Measurements from ENCODE around the gene SELENON. TPM values are rescaled to one million over a fixed set of nuclear protein-coding genes. Genes with fewer than 3 reads are reported as not detected.

SELENON gene
- total and polyA plus RNA-seq, 2 experiments from 2014 or later, result 26.7 to 37.7 TPM

DNA sequence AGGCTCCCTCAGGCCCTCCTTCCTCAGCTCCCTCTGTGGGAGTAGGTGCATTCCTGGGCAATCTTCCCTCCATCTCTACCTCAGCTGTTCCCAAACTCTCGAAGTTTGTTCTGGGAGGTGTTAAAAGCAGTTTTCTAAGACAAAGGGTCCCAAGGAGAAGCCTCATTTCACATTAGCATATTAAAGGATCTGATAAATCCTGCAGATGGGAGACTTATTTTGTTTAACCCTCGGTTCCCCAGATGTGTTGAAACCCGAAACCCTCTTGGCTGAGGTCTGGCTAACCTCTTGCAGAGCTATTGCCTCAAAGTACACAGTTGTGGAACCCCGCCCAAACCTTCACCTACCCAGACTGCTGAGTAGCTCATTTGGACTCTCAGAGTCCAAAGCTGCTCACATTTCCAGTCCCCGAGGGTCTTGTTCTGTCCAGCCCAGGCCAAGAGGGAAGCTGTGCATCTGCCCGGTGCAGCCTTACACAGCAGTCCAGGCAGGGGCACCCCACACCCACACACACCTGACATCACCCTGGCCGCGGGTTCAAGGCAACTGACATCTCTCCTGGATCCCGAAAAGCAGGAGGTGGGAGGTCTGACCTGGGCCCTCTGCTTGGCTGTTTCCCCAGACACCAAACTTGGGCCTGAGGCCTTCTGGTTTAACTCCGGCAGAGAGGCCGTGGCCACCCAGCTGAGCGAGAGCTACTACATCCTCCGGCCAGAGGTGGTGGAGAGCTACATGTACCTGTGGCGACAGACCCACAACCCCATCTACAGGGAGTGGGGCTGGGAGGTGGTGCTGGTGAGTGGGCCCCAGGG, 19.5 kb upstream of the SELENON start:
- Histone ChIP-seq H3K4me3 (no peak overlapping the region), H3K4me2 (peak overlapping the region; percentile 18), H3K4me1 (ENCODE audit: insufficient read depth) (peaks cover 34% of the 10 kb centered on the region), H3K9me2 (replicated peaks; ENCODE audit: insufficient read depth) (no peaks in the 10 kb centered on the region), H3K27ac (peak overlapping the region; percentile 68), H4K20me1 (ENCODE audit: insufficient read depth, poor library complexity, severe bottlenecking) (no peaks in the 10 kb centered on the region), H3K36me3 (replicated peaks; ENCODE audit: insufficient read depth, low read depth) (no peaks in the 10 kb centered on the region), H3K9me3 (ENCODE audit: low read depth) (no peaks in the 10 kb centered on the region), H3K79me2 (no peaks in the 10 kb centered on the region), H2AFZ (no peak overlapping the region), H3K27me3 (no peaks in the 10 kb centered on the region)
- peak; percentile 60 for DNase-seq (ENCODE audit: low spot score)
- WGBS (ENCODE audit: low lambda C conversion rate, missing lambda C conversion rate), result 68% methylated on average over 14 of the region's 14 CpGs
- TF ChIP-seq, protein P1, sequence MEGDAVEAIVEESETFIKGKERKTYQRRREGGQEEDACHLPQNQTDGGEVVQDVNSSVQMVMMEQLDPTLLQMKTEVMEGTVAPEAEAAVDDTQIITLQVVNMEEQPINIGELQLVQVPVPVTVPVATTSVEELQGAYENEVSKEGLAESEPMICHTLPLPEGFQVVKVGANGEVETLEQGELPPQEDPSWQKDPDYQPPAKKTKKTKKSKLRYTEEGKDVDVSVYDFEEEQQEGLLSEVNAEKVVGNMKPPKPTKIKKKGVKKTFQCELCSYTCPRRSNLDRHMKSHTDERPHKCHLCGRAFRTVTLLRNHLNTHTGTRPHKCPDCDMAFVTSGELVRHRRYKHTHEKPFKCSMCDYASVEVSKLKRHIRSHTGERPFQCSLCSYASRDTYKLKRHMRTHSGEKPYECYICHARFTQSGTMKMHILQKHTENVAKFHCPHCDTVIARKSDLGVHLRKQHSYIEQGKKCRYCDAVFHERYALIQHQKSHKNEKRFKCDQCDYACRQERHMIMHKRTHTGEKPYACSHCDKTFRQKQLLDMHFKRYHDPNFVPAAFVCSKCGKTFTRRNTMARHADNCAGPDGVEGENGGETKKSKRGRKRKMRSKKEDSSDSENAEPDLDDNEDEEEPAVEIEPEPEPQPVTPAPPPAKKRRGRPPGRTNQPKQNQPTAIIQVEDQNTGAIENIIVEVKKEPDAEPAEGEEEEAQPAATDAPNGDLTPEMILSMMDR (IDR thresholded peaks at IDR 0.05; ENCODE audit: poor library complexity), result no peak

- no peaks in the 10 kb centered on the region for H3K79me2 ChIP-seq
- H3K4me2 ChIP-seq, result no peak overlapping the region
- H4K20me1 ChIP-seq (ENCODE audit: insufficient read depth, poor library complexity, severe bottlenecking), result no peaks in the 10 kb centered on the region
- TF ChIP-seq EZH2 (IDR thresholded peaks at IDR 0.05; ENCODE audit: borderline replicate concordance) (no peak), EZH2phosphoT487 (IDR thresholded peaks at IDR 0.05; ENCODE audit: low read depth, severe bottlenecking, unreplicated experiment) (no peak)
- TF ChIP-seq, protein P1 (IDR thresholded peaks at IDR 0.05; ENCODE audit: poor library complexity), result no peak
- no peak overlapping the region for H3K4me3 ChIP-seq
- peak overlapping the region; percentile 53 for H3K27ac ChIP-seq
- H3K4me1 ChIP-seq (ENCODE audit: insufficient read depth), result peaks cover 36% of the 10 kb centered on the region
- H2AFZ ChIP-seq, result no peak overlapping the region
- WGBS (ENCODE audit: low lambda C conversion rate, missing lambda C conversion rate), result 91% methylated on average over 3 of the region's 3 CpGs
- H3K27me3 ChIP-seq, result no peaks in the 10 kb centered on the region
- no peaks in the 10 kb centered on the region for H3K36me3 ChIP-seq (replicated peaks; ENCODE audit: insufficient read depth, low read depth)
- H3K9me2 ChIP-seq (replicated peaks; ENCODE audit: insufficient read depth), result no peaks in the 10 kb centered on the region
- H3K9me3 ChIP-seq (ENCODE audit: low read depth), result no peaks in the 10 kb centered on the region
- DNase-seq (ENCODE audit: low spot score), result no peak
Observed at GRCh38 chr1:25781130-25781433, 18.9 kb upstream of the SELENON start.

- no peak for DNase-seq (ENCODE audit: low spot score)
- TF ChIP-seq, protein P1 (IDR thresholded peaks at IDR 0.05; ENCODE audit: poor library complexity), result no peak
- TF ChIP-seq EZH2phosphoT487 (IDR thresholded peaks at IDR 0.05; ENCODE audit: low read depth, severe bottlenecking, unreplicated experiment) (no peak), EZH2 (IDR thresholded peaks at IDR 0.05; ENCODE audit: borderline replicate concordance) (no peak)
Observed at GRCh38 chr1:25782608-25783201, 17.3 kb upstream of the SELENON start.

More at GRCh38 chr1:25782608-25783201, 17.3 kb upstream of the SELENON start:
- no peak overlapping the region for H2AFZ ChIP-seq
- no peak overlapping the region for H3K4me3 ChIP-seq
- H3K4me2 ChIP-seq, result no peak overlapping the region
- no peaks in the 10 kb centered on the region for H3K9me3 ChIP-seq (ENCODE audit: low read depth)
- H4K20me1 ChIP-seq (ENCODE audit: insufficient read depth, poor library complexity, severe bottlenecking), result no peaks in the 10 kb centered on the region
- no peaks in the 10 kb centered on the region for H3K79me2 ChIP-seq
- 81% methylated on average over 18 of the region's 18 CpGs for WGBS (ENCODE audit: low lambda C conversion rate, missing lambda C conversion rate)
- H3K9me2 ChIP-seq (replicated peaks; ENCODE audit: insufficient read depth), result no peaks in the 10 kb centered on the region
- no peak overlapping the region for H3K27ac ChIP-seq
- H3K27me3 ChIP-seq, result no peaks in the 10 kb centered on the region
- H3K36me3 ChIP-seq (replicated peaks; ENCODE audit: insufficient read depth, low read depth), result no peaks in the 10 kb centered on the region
- peaks cover 43% of the 10 kb centered on the region for H3K4me1 ChIP-seq (ENCODE audit: insufficient read depth)

Measured in hepatocyte (in vitro differentiated cells).